GM18508 (cell line): ENCODE data around the gene DNAH7.

Experiments used
- ATAC-seq: cut with Tn5 transposase; IDR thresholded peaks from one replicate; pipeline ENCODE4 v1.9.1; 2021; ENCODE audit warnings: moderate number of reproducible peaks; ENCODE audit not compliant: insufficient read depth, unreplicated experiment

Gene DNAH7

GRCh38 chr2:195879153-195879552 lies 189.5 kb downstream of the DNAH7 start:
- ATAC-seq, result no peak

- no peak for ATAC-seq
Observed at GRCh38 chr2:195871326-195871725, 197.3 kb downstream of the DNAH7 start.

- ATAC-seq, result no peak
Observed at GRCh38 chr2:195864316-195864715, 204.3 kb downstream of the DNAH7 start.

- no peak for ATAC-seq
Observed at GRCh38 chr2:195863564-195863963, 205.1 kb downstream of the DNAH7 start.

- no peak for ATAC-seq
Observed at GRCh38 chr2:195863121-195863520, 205.5 kb downstream of the DNAH7 start.

GRCh38 chr2:195861821-195862220 lies 206.8 kb downstream of the DNAH7 start:
- no peak for ATAC-seq

GRCh38 chr2:195859513-195859912 lies 209.1 kb downstream of the DNAH7 start:
- no peak for ATAC-seq

- no peak for ATAC-seq
Observed at GRCh38 chr2:195857132-195857531, 211.5 kb downstream of the DNAH7 start.

GRCh38 chr2:195850764-195851163 lies 217.9 kb downstream of the DNAH7 start:
- ATAC-seq, result no peak

GRCh38 chr2:195848119-195848899 lies 220.3 kb downstream of the DNAH7 start:
- no peak for ATAC-seq

GRCh38 chr2:195842932-195843331 lies 225.7 kb downstream of the DNAH7 start:
- ATAC-seq, result no peak

- ATAC-seq, result no peak
Observed at GRCh38 chr2:195838002-195838401, 230.6 kb downstream of the DNAH7 start.

GRCh38 chr2:195836002-195836401 lies 232.6 kb downstream of the DNAH7 start:
- no peak for ATAC-seq

- ATAC-seq, result no peak
Observed at GRCh38 chr2:195834836-195835235, 233.8 kb downstream of the DNAH7 start.

GRCh38 chr2:195830968-195831950 lies 237.4 kb downstream of the DNAH7 start:
- no peak for ATAC-seq

- no peak for ATAC-seq
Observed at GRCh38 chr2:195824478-195824877, 244.2 kb downstream of the DNAH7 start.

GRCh38 chr2:195823206-195823605 lies 245.4 kb downstream of the DNAH7 start:
- no peak for ATAC-seq

- ATAC-seq, result no peak
Observed at GRCh38 chr2:195821566-195821932, 247.1 kb downstream of the DNAH7 start.

GRCh38 chr2:195820867-195821565 lies 247.6 kb downstream of the DNAH7 start:
- no peak for ATAC-seq

- ATAC-seq, result no peak
Observed at GRCh38 chr2:195820373-195820772, 248.3 kb downstream of the DNAH7 start.

GRCh38 chr2:195819276-195819675 lies 249.4 kb downstream of the DNAH7 start:
- no peak for ATAC-seq
